ENCODE results near the gene RECK.

Gene RECK

GRCh38 chr9:35998333-35998732 lies 38.4 kb upstream of the RECK start:
- TF ChIP-seq CTCF (IDR thresholded peaks at IDR 0.05; ENCODE audit: low read depth, low read length), result no peak
- DNase-seq (ENCODE audit: extremely low read depth, low read depth), result no peak

- no peak for DNase-seq (ENCODE audit: extremely low read depth, low read depth)
Observed at GRCh38 chr9:36005891-36006290, 30.8 kb upstream of the RECK start.

GRCh38 chr9:36006549-36007315 lies 30.0 kb upstream of the RECK start:
- no peak for DNase-seq (ENCODE audit: extremely low read depth, low read depth)
- no peak for TF ChIP-seq CTCF (IDR thresholded peaks at IDR 0.05; ENCODE audit: low read depth, low read length)

More at GRCh38 chr9:36005891-36006290, 30.8 kb upstream of the RECK start:
- TF ChIP-seq CTCF (IDR thresholded peaks at IDR 0.05; ENCODE audit: low read depth, low read length), result no peak

- no peak for DNase-seq (ENCODE audit: extremely low read depth, low read depth)
- no peak for TF ChIP-seq CTCF (IDR thresholded peaks at IDR 0.05; ENCODE audit: low read depth, low read length)
Observed at GRCh38 chr9:36007316-36007708, 29.4 kb upstream of the RECK start.

- no peak for TF ChIP-seq CTCF (IDR thresholded peaks at IDR 0.05; ENCODE audit: low read depth, low read length)
Observed at GRCh38 chr9:36007852-36008251, 28.9 kb upstream of the RECK start.

GRCh38 chr9:36008774-36009300 lies 27.9 kb upstream of the RECK start:
- no peak; the same call in none of the 2 replicates for TF ChIP-seq CTCF (IDR thresholded peaks at IDR 0.05; ENCODE audit: low read depth, low read length)
- DNase-seq (ENCODE audit: extremely low read depth, low read depth), result peak; percentile 48

More at GRCh38 chr9:36007852-36008251, 28.9 kb upstream of the RECK start:
- no peak for DNase-seq (ENCODE audit: extremely low read depth, low read depth)

- DNase-seq (ENCODE audit: extremely low read depth, low read depth), result no peak
- no peak for TF ChIP-seq CTCF (IDR thresholded peaks at IDR 0.05; ENCODE audit: low read depth, low read length)
Observed at GRCh38 chr9:36011379-36011778, 25.3 kb upstream of the RECK start.
